Measurements from ENCODE around the gene PTPRR. TPM values are rescaled to one million over a fixed set of nuclear protein-coding genes. Genes with fewer than 3 reads are reported as not detected.

PTPRR gene
- total RNA-seq, 4 donors from 2014 or later: 0.15 TPM; not detected in 3

DNA sequence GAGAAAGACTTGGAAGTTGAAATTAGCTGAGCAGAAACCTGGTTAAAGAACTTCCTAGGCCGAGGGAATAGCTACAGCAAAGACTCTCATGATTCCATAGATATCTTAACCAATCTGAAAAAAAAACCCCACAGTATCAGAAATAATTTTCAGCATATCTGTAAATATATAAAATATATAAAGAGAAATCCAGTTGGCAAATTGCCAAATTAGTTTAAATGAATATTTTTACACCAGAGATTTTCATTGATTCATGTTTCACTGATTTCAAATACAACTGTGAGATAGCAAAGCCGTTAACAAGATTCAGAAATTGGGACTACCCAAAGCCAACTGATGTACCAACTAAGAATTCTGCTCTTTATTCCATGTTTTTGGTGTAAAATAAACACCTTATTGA is 6.8 kb upstream of the PTPRR start:
- no peak overlapping the region for H3K4me3 ChIP-seq (ENCODE audit: low read depth, poor library complexity, severe bottlenecking)
- TF ChIP-seq POLR2A (IDR thresholded peaks at IDR 0.05): no peak
- TF ChIP-seq, protein P1, sequence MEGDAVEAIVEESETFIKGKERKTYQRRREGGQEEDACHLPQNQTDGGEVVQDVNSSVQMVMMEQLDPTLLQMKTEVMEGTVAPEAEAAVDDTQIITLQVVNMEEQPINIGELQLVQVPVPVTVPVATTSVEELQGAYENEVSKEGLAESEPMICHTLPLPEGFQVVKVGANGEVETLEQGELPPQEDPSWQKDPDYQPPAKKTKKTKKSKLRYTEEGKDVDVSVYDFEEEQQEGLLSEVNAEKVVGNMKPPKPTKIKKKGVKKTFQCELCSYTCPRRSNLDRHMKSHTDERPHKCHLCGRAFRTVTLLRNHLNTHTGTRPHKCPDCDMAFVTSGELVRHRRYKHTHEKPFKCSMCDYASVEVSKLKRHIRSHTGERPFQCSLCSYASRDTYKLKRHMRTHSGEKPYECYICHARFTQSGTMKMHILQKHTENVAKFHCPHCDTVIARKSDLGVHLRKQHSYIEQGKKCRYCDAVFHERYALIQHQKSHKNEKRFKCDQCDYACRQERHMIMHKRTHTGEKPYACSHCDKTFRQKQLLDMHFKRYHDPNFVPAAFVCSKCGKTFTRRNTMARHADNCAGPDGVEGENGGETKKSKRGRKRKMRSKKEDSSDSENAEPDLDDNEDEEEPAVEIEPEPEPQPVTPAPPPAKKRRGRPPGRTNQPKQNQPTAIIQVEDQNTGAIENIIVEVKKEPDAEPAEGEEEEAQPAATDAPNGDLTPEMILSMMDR (IDR thresholded peaks at IDR 0.05): no peak
- 87 to 89% methylated on average over 2 of the region's 2 CpGs for WGBS, 2 donors
- intact Hi-C loops (cut with DNase I; ENCODE audit: low total_unique reads): no loop called here
- no peak for DNase-seq (ENCODE audit: low spot score in 2 of 2)

DNA sequence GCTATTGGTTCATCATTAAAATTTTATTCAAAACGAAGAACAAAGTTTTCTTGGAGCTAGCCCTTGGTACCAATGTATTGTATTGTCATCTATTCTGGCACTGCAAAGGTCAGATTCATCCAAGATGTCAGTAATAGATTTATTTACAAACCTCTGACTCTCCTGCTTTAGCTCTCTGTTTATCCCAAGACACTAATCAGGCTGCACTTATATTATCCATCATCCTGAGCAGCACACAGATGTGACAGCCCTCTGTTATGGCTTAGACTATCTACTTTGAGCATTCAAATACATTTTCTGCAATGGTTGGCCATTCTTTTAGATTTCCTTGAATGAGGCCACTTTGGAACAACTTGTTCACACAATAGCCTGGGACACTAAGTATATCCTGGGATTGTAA is 5.0 kb upstream of the PTPRR start:
- intact Hi-C loops (cut with DNase I; ENCODE audit: low total_unique reads): no loop called here
- H3K4me3 ChIP-seq (ENCODE audit: low read depth, poor library complexity, severe bottlenecking): no peak overlapping the region
- no peak for TF ChIP-seq POLR2A (IDR thresholded peaks at IDR 0.05)
- TF ChIP-seq, protein P1 (IDR thresholded peaks at IDR 0.05): no peak
- 51 to 58% methylated on average over 1 of the region's 1 CpG for WGBS, 2 donors
- no peak for DNase-seq (ENCODE audit: low spot score in 2 of 2)

DNA sequence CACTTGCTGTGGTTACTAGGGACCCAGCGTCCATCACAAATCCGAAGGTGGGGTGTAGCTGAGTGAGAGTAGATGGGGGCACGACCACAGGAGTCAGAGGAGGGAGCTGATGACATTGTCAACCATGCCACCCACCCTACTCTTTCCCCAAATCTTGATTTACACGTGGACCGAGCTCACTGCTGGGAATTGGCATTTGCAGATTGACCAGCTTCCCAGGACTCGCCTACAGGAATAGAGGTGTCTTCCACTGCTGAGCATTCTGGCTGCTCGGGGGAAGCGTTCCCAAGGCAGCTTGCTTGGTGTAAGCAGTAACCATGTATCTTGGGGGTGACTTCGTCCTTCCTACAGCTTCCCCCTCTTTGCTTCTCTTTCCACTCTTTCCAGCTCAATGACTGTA is 353 bp upstream of the PTPRR start:
- intact Hi-C loops (cut with DNase I; ENCODE audit: low total_unique reads): no loop called here
- no peak for TF ChIP-seq POLR2A (IDR thresholded peaks at IDR 0.05)
- TF ChIP-seq, protein P1 (IDR thresholded peaks at IDR 0.05): no peak
- DNase-seq (ENCODE audit: low spot score in 2 of 2): no peak
- no peak overlapping the region for H3K4me3 ChIP-seq (ENCODE audit: low read depth, poor library complexity, severe bottlenecking)
- WGBS, 2 donors: 29 to 30% methylated on average over 9 of the region's 9 CpGs

DNA sequence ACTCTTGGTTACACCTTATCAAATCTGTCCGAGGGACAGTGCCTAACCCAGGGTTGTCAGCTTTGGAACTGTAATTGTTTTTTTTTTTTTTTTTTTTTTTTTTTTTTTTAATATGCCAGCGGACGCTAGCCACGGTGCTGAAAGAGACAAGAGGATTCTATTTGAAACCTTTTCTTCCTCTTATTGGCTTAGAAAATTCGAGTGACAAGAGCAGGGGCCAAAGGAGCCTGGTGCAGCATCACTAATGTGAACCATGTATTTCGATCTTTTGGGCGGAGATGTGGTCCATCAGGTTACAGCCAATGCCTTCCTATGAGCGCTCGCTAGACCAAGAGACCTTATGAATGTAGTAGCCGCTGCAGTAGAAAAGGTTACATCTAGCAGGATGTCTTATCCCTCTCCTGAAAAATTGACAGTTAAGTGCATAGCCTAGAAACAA is 922 bp downstream of the PTPRR start:
- TF ChIP-seq, protein P1 (IDR thresholded peaks at IDR 0.05): no peak
- TF ChIP-seq POLR2A (IDR thresholded peaks at IDR 0.05): no peak
- WGBS, 2 donors: 14% methylated on average over 10 of the region's 10 CpGs
- H3K4me3 ChIP-seq (ENCODE audit: low read depth, poor library complexity, severe bottlenecking): no peak overlapping the region
- DNase-seq (ENCODE audit: low spot score in 2 of 2): no peak
- intact Hi-C loops (cut with DNase I; ENCODE audit: low total_unique reads): no loop called here

DNA sequence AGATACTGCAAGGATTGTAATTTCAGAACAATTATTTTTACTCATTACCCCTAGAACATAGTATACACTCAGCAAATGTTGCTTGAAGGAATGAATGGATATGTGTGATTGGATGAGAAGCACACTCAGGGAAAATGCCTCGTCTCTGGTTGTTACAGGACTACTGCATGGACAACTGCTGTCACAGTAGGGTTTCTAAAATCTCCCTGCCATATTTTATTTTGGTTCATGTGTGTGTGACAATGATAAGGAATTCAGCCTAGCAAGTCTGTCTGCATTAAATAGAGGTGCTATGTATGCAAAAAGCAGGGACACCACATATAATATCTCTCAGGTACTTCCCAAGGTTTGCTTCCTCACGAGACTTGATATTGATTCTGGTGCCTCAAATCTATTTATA is 1.4 kb downstream of the PTPRR start:
- no peak for DNase-seq (ENCODE audit: low spot score in 2 of 2)
- TF ChIP-seq, protein P1 (IDR thresholded peaks at IDR 0.05): no peak
- TF ChIP-seq POLR2A (IDR thresholded peaks at IDR 0.05): no peak
- 65 to 76% methylated on average over 2 of the region's 2 CpGs for WGBS, 2 donors
- no peak overlapping the region for H3K4me3 ChIP-seq (ENCODE audit: low read depth, poor library complexity, severe bottlenecking)
- intact Hi-C loops (cut with DNase I; ENCODE audit: low total_unique reads): no loop called here

DNA sequence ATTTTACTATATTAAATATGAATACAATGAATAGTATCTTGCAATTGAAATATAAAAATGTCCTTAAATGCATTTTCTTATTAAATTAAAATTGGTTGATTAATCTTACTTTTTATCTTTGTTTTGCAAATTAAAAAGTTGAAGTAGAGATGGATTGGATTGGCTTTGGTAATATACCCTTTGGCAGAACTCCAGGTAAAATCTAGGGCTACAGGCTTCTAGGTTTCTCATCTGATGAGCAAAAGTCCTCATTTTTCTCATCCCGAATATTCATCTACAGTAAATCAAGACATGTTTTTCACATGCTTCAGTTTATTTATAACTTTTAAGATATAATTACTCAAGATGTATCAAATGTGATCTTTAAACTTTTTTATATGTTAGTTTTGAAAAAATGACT is 2.2 kb downstream of the PTPRR start:
- intact Hi-C loops (cut with DNase I; ENCODE audit: low total_unique reads): no loop called here
- 59 to 60% methylated on average over 1 of the region's 1 CpG for WGBS, 2 donors
- TF ChIP-seq, protein P1 (IDR thresholded peaks at IDR 0.05): no peak
- no peak for DNase-seq (ENCODE audit: low spot score in 2 of 2)
- no peak overlapping the region for H3K4me3 ChIP-seq (ENCODE audit: low read depth, poor library complexity, severe bottlenecking)
